ENCODE measurements around the gene PLA2G2F.

DNA sequence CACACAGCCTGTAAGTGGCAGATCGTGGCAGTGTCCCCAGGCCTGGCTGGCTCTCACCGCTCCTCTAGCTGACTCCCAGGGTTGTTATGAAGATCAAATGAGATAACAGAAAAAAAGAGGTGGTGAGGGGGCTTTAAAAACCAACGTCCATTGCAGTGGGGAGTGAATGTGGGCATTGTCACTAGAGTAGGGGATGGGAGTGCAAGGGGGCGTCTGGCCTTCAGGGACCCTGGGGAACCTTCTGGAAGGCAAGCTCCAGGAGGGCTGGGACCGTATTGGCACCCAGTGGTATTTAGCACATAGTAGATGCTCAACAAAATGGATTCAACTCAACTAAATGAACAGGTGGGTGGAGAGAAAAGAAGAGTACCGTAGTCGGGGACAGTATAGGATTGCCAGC, 23.2 kb upstream of the PLA2G2F start:
- TF ChIP-seq, protein P1, sequence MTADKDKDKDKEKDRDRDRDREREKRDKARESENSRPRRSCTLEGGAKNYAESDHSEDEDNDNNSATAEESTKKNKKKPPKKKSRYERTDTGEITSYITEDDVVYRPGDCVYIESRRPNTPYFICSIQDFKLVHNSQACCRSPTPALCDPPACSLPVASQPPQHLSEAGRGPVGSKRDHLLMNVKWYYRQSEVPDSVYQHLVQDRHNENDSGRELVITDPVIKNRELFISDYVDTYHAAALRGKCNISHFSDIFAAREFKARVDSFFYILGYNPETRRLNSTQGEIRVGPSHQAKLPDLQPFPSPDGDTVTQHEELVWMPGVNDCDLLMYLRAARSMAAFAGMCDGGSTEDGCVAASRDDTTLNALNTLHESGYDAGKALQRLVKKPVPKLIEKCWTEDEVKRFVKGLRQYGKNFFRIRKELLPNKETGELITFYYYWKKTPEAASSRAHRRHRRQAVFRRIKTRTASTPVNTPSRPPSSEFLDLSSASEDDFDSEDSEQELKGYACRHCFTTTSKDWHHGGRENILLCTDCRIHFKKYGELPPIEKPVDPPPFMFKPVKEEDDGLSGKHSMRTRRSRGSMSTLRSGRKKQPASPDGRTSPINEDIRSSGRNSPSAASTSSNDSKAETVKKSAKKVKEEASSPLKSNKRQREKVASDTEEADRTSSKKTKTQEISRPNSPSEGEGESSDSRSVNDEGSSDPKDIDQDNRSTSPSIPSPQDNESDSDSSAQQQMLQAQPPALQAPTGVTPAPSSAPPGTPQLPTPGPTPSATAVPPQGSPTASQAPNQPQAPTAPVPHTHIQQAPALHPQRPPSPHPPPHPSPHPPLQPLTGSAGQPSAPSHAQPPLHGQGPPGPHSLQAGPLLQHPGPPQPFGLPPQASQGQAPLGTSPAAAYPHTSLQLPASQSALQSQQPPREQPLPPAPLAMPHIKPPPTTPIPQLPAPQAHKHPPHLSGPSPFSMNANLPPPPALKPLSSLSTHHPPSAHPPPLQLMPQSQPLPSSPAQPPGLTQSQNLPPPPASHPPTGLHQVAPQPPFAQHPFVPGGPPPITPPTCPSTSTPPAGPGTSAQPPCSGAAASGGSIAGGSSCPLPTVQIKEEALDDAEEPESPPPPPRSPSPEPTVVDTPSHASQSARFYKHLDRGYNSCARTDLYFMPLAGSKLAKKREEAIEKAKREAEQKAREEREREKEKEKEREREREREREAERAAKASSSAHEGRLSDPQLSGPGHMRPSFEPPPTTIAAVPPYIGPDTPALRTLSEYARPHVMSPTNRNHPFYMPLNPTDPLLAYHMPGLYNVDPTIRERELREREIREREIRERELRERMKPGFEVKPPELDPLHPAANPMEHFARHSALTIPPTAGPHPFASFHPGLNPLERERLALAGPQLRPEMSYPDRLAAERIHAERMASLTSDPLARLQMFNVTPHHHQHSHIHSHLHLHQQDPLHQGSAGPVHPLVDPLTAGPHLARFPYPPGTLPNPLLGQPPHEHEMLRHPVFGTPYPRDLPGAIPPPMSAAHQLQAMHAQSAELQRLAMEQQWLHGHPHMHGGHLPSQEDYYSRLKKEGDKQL (CRISPR knock-in tag; IDR thresholded peaks at IDR 0.05; ENCODE audit: low read depth), result no peak
- TF ChIP-seq KDM5A (IDR thresholded peaks at IDR 0.05; ENCODE audit: borderline replicate concordance, low read length), result no peak
- TF ChIP-seq ARNTL (CRISPR knock-in tag; IDR thresholded peaks at IDR 0.05), result no peak
- TF ChIP-seq ATM (IDR thresholded peaks at IDR 0.05; ENCODE audit: borderline replicate concordance), result no peak
- TF ChIP-seq IKZF1 (IDR thresholded peaks at IDR 0.05), result no peak
- TF ChIP-seq, protein P2, sequence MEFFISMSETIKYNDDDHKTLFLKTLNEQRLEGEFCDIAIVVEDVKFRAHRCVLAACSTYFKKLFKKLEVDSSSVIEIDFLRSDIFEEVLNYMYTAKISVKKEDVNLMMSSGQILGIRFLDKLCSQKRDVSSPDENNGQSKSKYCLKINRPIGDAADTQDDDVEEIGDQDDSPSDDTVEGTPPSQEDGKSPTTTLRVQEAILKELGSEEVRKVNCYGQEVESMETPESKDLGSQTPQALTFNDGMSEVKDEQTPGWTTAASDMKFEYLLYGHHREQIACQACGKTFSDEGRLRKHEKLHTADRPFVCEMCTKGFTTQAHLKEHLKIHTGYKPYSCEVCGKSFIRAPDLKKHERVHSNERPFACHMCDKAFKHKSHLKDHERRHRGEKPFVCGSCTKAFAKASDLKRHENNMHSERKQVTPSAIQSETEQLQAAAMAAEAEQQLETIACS (CRISPR knock-in tag; IDR thresholded peaks at IDR 0.05), result no peak
- no peak for TF ChIP-seq MBNL3 (CRISPR knock-in tag; conservative IDR thresholded peaks at IDR 0.05)
- TF ChIP-seq, protein P3, sequence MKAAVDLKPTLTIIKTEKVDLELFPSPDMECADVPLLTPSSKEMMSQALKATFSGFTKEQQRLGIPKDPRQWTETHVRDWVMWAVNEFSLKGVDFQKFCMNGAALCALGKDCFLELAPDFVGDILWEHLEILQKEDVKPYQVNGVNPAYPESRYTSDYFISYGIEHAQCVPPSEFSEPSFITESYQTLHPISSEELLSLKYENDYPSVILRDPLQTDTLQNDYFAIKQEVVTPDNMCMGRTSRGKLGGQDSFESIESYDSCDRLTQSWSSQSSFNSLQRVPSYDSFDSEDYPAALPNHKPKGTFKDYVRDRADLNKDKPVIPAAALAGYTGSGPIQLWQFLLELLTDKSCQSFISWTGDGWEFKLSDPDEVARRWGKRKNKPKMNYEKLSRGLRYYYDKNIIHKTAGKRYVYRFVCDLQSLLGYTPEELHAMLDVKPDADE (CRISPR knock-in tag; IDR thresholded peaks at IDR 0.05), result no peak
